ENCODE measurements around the gene SRRM1.
"Not testable (repeated sequence)": the region's sequence is repeated elsewhere in the genome, so short reads cannot be mapped to it uniquely, and the experiment has no call there.

SRRM1 gene

DNA sequence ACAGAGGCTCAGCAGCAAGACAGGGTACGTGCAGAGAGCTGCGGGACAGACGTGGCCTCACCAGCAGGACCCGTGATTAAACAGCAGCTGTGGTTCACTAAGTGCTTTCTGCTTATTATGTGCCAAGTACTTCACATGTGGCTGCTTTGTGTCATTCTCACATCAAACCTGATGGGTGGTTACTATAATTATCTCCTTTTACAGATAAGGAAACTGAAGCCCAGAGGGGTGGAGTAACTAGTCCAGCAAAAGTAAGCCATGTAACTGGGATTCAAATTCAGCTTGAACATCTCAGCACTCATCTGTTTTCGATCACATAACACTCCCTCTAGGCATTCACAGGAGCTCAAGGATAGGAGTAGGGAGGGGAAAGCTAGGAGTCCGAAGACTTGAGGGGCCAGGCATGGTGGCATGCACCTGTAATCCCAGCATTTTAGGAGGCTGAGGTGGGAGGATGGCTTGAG, 51.3 kb downstream of the SRRM1 start:
- TF ChIP-seq, protein P1, sequence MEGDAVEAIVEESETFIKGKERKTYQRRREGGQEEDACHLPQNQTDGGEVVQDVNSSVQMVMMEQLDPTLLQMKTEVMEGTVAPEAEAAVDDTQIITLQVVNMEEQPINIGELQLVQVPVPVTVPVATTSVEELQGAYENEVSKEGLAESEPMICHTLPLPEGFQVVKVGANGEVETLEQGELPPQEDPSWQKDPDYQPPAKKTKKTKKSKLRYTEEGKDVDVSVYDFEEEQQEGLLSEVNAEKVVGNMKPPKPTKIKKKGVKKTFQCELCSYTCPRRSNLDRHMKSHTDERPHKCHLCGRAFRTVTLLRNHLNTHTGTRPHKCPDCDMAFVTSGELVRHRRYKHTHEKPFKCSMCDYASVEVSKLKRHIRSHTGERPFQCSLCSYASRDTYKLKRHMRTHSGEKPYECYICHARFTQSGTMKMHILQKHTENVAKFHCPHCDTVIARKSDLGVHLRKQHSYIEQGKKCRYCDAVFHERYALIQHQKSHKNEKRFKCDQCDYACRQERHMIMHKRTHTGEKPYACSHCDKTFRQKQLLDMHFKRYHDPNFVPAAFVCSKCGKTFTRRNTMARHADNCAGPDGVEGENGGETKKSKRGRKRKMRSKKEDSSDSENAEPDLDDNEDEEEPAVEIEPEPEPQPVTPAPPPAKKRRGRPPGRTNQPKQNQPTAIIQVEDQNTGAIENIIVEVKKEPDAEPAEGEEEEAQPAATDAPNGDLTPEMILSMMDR (IDR thresholded peaks at IDR 0.05) = no peak
- Histone ChIP-seq H3K27ac (peak overlapping the region; percentile 12 to 36), H3K4me3 (no peak overlapping the region)
- DNase-seq (ENCODE audit: low spot score) = no peak

DNA sequence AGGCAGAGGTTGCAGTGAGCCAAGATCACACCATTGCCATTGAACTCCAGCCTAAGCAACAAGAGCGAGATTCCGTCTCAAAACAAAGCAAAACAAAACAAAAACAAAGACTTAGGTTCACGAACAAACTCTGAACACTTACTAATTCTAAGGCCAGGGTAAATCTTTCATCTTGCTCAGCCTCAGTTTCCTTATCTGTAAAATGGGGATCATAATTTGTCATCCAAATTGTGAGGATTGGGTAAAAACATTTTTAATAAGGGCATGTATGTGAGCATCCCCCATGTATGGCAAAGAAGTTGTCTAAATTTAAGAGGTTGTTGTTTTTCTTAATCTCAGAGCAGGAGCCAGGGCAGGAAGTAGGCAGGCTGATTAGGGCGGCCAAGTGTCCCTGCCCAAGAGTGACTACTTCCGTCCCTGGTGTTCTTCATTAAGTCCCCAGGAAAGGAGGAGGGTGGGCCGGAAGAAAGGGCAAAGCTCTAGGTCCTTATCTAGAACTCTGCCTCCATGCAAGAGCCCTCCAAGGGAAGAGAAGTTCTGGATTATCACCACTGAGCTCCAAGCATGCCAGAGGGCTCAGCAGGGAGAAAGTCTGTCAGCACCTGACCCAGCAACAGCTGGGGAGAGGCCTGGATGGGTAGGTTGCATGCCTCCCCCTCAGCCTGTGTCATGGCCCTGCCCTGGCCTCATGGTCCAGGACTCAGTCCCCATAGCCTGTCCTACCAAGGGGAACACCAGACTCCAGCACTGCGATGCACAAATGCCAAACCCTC, 52.3 kb downstream of the SRRM1 start:
- H3K4me3 ChIP-seq = no peak overlapping the region
- H3K27ac ChIP-seq = peak overlapping the region in 1 of 2 donors; percentile 69
- TF ChIP-seq, protein P1 (IDR thresholded peaks at IDR 0.05) = no peak
- DNase-seq (ENCODE audit: low spot score) = no peak

DNA sequence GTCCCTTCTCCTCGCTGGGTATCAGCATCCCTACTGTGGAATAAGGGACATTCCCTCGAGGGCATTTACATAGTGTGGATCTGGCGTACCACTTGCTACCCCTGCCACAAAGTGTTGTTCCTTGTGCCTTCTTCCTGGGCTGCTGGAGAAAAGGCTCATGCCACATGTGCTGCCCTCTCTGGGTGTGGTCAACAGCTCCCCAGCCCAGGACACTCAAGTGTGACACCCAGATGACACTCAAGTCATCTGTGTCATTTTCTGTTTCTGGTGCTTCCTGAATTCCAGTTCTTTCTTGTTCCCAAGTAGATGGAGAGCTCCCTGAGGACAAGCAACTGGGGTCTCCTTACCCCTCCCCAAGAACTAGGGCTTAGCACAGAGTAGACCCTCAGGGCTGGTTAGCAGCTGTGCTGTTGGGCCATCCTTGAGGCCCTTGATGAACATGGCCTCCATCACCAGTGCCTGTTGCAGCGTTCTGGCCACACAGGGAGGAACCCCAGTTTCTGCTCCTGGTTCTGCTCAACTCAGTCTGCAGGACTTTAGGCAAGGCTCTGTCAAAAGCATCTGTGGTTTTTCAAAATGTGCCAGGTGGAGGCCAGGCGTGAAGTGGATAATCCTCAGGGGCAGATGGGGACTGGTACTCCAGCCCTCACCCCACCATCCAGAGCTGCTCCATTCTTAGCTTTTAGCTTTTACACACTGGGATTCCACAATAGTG, 53.1 kb downstream of the SRRM1 start:
- no peak overlapping the region for H3K4me3 ChIP-seq
- TF ChIP-seq, protein P1 (IDR thresholded peaks at IDR 0.05) = no peak
- DNase-seq (ENCODE audit: low spot score) = no peak
- peak overlapping the region in 1 of 2 donors; percentile 69 for H3K27ac ChIP-seq

DNA sequence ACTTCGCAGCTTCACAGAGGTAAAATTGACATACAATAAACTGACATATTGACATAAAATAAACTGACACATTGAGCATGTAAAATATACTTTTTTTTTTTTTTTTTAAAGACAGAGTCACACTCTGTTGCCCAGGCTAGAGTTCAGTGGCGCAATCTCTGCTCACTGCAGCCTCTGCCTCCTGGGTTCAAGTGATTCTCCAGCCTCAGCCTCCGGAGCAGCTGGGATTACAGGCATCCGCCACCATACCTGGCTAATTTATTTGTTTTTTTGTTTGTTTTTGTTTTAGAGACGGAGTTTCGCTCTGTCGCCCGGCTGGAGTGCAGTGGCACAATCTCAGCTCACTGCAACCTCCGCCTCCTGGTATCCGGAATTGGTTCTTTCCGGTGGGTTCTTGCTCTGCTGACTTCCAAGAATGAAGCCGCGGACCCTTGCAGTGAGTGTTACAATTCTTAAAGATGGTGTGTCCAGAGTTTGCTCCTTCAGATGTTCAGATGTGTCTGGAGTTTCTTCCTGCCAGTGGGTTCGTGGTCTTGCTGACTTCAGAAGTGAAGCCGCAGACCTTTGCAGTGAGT, 53.7 kb downstream of the SRRM1 start:
- TF ChIP-seq, protein P1 (IDR thresholded peaks at IDR 0.05) = no peak
- no peak overlapping the region for H3K4me3 ChIP-seq
- H3K27ac ChIP-seq = no peak overlapping the region
- no peak for DNase-seq (ENCODE audit: low spot score)

DNA sequence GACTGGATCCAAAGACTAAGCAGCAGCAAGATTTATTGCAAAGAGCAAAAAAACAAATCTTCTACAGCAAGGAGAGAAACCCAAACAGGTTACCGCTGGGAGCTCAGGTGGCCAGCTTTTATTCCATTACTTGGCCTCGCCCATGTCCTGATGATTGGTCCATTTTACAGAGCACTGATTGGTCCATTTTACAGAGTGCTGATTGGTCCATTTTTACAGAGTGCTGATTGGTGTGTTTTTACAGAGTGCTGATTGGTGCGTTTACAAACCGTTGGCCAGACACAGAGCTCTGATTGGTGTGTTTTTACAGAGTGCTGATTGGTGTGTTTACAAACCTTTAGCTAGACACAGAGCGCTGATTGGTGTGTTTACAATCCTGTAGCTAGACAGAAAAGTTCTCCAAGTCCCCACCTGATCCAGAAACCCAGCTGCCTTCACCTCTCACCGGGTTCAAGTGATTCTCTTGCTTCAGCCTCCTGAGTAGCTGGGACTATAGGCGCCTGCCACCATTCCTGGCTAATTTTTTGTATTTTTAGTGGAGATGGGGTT, 54.4 kb downstream of the SRRM1 start:
- not testable (repeated sequence) for H3K4me3 ChIP-seq; H3K27ac ChIP-seq; DNase-seq (ENCODE audit: low spot score)

DNA sequence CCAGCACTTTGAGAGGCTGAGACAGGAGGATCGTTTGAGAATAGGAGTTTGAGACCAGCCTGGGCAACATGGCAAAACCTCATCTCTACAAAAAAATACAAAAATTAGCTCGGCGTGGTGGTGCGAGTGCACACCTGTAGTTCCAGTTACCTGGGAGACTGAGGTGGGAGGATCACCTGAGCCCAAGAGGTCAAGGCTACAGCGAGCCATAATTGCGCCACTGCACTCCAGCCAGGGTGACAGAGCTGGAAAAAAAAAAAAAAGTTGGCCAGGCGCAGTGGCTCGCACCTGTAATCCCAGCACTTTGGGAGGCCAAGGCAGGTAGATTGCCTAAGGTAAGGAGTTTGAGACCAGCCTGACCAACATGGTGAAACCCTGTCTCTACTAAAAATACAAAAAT, 55.2 kb downstream of the SRRM1 start:
- H3K27ac ChIP-seq; DNase-seq (ENCODE audit: low spot score); H3K4me3 ChIP-seq: not testable (repeated sequence)

DNA sequence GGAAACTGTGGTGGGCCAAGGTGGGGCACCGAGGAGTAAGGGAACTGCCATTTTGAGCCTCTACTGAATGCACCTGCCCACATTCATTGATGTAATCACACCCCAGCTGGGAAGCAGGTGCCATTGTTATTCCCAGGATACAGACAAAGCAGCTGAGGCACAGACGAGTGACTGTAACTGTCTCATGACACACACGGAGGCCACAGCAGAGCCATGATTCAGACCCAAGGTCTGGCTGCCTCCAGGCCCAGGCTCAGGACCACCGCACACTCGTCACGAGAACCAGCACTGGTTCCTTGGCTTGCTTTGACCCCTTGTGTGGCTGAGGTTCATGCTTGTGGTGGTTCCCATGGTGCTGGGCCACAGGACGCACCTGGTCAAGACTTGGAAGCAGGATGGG, 56.5 kb downstream of the SRRM1 start:
- H3K27ac ChIP-seq = no peak overlapping the region
- no peak overlapping the region for H3K4me3 ChIP-seq
- no peak for DNase-seq (ENCODE audit: low spot score)
- TF ChIP-seq, protein P1 (IDR thresholded peaks at IDR 0.05) = no peak
